ENCODE results near the gene TH.
"Not testable (repeated sequence)": the region's sequence is repeated elsewhere in the genome, so short reads cannot be mapped to it uniquely, and the experiment has no call there.

Gene TH

GRCh38 chr11:2194877-2195755 is 23.5 kb upstream of the TH start:
- peak; percentile 22 for DNase-seq

GRCh38 chr11:2193888-2194595 is 22.4 kb upstream of the TH start:
- DNase-seq, result not testable (repeated sequence)

- no peak for DNase-seq
These were observed 21.7 kb upstream of the TH start for GRCh38 chr11:2193099-2193887.

- DNase-seq, result no peak
These were observed 20.8 kb upstream of the TH start for GRCh38 chr11:2192435-2192834.

- DNase-seq, result no peak
These were observed 20.3 kb upstream of the TH start for GRCh38 chr11:2191883-2192282.

- no peak for DNase-seq
These were observed 19.2 kb upstream of the TH start for GRCh38 chr11:2190657-2191471.

GRCh38 chr11:2189938-2190656 is 18.5 kb upstream of the TH start:
- DNase-seq, result no peak

GRCh38 chr11:2188745-2189144 is 17.1 kb upstream of the TH start:
- no peak for DNase-seq

GRCh38 chr11:2187280-2187707 is 15.7 kb upstream of the TH start:
- no peak for DNase-seq

GRCh38 chr11:2186669-2187279 is 15.2 kb upstream of the TH start:
- DNase-seq, result peak; percentile 21

GRCh38 chr11:2185324-2186085 is 13.9 kb upstream of the TH start:
- DNase-seq, result no peak

- DNase-seq, result no peak
These were observed 11.3 kb upstream of the TH start for GRCh38 chr11:2182692-2183474.

GRCh38 chr11:2182075-2182474 is 10.5 kb upstream of the TH start:
- no peak for DNase-seq

GRCh38 chr11:2180789-2181370 is 9.3 kb upstream of the TH start:
- no peak for DNase-seq

- DNase-seq, result no peak
These were observed 8.7 kb upstream of the TH start for GRCh38 chr11:2180347-2180746.

GRCh38 chr11:2179516-2179915 is 7.9 kb upstream of the TH start:
- no peak for DNase-seq

GRCh38 chr11:2178906-2179494 is 7.4 kb upstream of the TH start:
- DNase-seq, result peak; percentile 73

- not testable (repeated sequence) for DNase-seq
These were observed 6.6 kb upstream of the TH start for GRCh38 chr11:2178055-2178773.

Measured in fibroblast of skin of right quadriceps (primary cell).